GM18951 (cell line): ENCODE data around the gene FOXP4.

ENCODE experiments used
- POLR2A ChIP-seq: IDR thresholded peaks from 4 replicates; pipeline ENCODE4 v1.6.1; 2011; ENCODE audit warnings: mild to moderate bottlenecking; ENCODE audit not compliant: insufficient read length, insufficient read depth; ENCODE audit errors: extremely low read depth
- in situ Hi-C: fragments of 300-500 bp; cut with MboI; formaldehyde crosslinking; loops from one replicate; pipeline ENCODE4 v1.12.0; 2022; ENCODE audit warnings: low sequenced_read_pairs, mixed read lengths, inconsistent platforms; ENCODE audit not compliant: unreplicated experiment

Gene FOXP4

GRCh38 chr6:41646026-41646795 is 100.0 kb downstream of the FOXP4 start:
- in situ Hi-C loops, result no loop called here
- TF ChIP-seq POLR2A, result no peak

GRCh38 chr6:41647061-41647511 is 100.9 kb downstream of the FOXP4 start:
- TF ChIP-seq POLR2A, result no peak
- in situ Hi-C loops, result no loop called here

GRCh38 chr6:41648070-41648585 is 101.9 kb downstream of the FOXP4 start:
- in situ Hi-C loops, result no loop called here
- TF ChIP-seq POLR2A, result no peak

GRCh38 chr6:41648921-41649320 is 102.7 kb downstream of the FOXP4 start:
- no peak for TF ChIP-seq POLR2A
- in situ Hi-C loops, result no loop called here

GRCh38 chr6:41649596-41649995 is 103.4 kb downstream of the FOXP4 start:
- TF ChIP-seq POLR2A, result no peak
- in situ Hi-C loops, result no loop called here

GRCh38 chr6:41650120-41650519 is 103.9 kb downstream of the FOXP4 start:
- in situ Hi-C loops, result no loop called here
- no peak for TF ChIP-seq POLR2A

- no peak for TF ChIP-seq POLR2A
- in situ Hi-C loops, result no loop called here
These were observed 105.2 kb downstream of the FOXP4 start for GRCh38 chr6:41651246-41651961.
